GM23248 (cell line): ENCODE results near the gene ANO2.

Source experiments
- EZH2 ChIP-seq: fragments of 200-600 bp; sonication (generic); IDR thresholded peaks from 2 replicates; pipeline ENCODE4 v1.6.1; 2018; ENCODE audit warnings: antibody characterized with exemption, mild to moderate bottlenecking; ENCODE audit not compliant: insufficient read depth, poor library complexity, severe bottlenecking
- EZH2phosphoT487 ChIP-seq: fragments of 200-600 bp; sonication (generic); IDR thresholded peaks from 2 replicates; pipeline ENCODE4 v1.6.1; 2018; ENCODE audit warnings: antibody characterized with exemption, moderate library complexity, mild to moderate bottlenecking, low read depth; ENCODE audit not compliant: insufficient read depth

- TF ChIP-seq EZH2, result no peak
- TF ChIP-seq EZH2phosphoT487, result no peak
Measured at GRCh38 chr12:5577211-5577612, 367.8 kb downstream of the ANO2 start.
